H1 (cell line): ENCODE data around the gene PIEZO1.

Experiments used
- CBX8 ChIP-seq: fragments of 300-800, 300-1000 bp; sonication (generic); IDR thresholded peaks from 2 replicates; pipeline ENCODE4 v1.7.1; 2016; ENCODE audit warnings: low read depth, low read length, borderline replicate concordance
- CHD2 ChIP-seq: IDR thresholded peaks from 2 replicates; pipeline ENCODE4 v1.6.1; 2012; ENCODE audit warnings: low read length, improper control_type of control experiment
- CTCF ChIP-seq, 3 experiments: IDR thresholded peaks; 1 replicate in 2 of 3; 2 replicates in 1 of 3; pipeline versions ENCODE4 v1.5.1 to v1.6.1; 2011; ENCODE audit warnings: low read length in 3 of 3, mild to moderate bottlenecking in 3 of 3, inconsistent platforms in 2 of 3, low read depth in 1 of 3, moderate library complexity in 1 of 3; ENCODE audit not compliant: insufficient read depth in 1 of 3; ENCODE audit errors: control extremely low read depth in 1 of 3
- EZH2 ChIP-seq: fragments of 200-600 bp; sonication (generic); IDR thresholded peaks from 2 replicates; pipeline ENCODE4 v1.7.1; 2012; ENCODE audit warnings: low read depth, mild to moderate bottlenecking, moderate library complexity, low read length, inconsistent platforms; ENCODE audit not compliant: severe bottlenecking
- JUN ChIP-seq: IDR thresholded peaks from 2 replicates; pipeline ENCODE4 v1.6.1; 2011; ENCODE audit warnings: low read depth, mild to moderate bottlenecking, improper control_type of control experiment, low read length
- POLR2A ChIP-seq, 2 experiments: IDR thresholded peaks; 1 replicate in 1 of 2; 2 replicates in 1 of 2; pipeline ENCODE4 v1.6.1; 2011; ENCODE audit warnings: low read depth in 2 of 2, low read length in 2 of 2, mild to moderate bottlenecking in 2 of 2; ENCODE audit errors: control extremely low read depth in 1 of 2
- POLR2AphosphoS5 ChIP-seq: IDR thresholded peaks from 2 replicates; pipeline ENCODE4 v1.6.1; 2011; ENCODE audit warnings: low read depth, low read length
- SAP30 ChIP-seq: fragments of 300-600 bp; sonication (generic); IDR thresholded peaks from 2 replicates; pipeline ENCODE4 v1.7.1; 2012; ENCODE audit warnings: low read length, moderate library complexity, mild to moderate bottlenecking, inconsistent platforms; ENCODE audit not compliant: insufficient read depth, insufficient replicate concordance

GRCh38 chr16:88830783-88831182 is 45.8 kb upstream of the PIEZO1 start:
- TF ChIP-seq CTCF (IDR thresholded peaks at IDR 0.05; ENCODE audit: control extremely low read depth in 1 of 3, insufficient read depth in 1 of 3, low read depth in 1 of 3, low read length in 3 of 3), result no peak
- no peak for TF ChIP-seq JUN
- TF ChIP-seq CBX8, result no peak
- no peak for TF ChIP-seq CHD2
- no peak for TF ChIP-seq EZH2
- TF ChIP-seq POLR2AphosphoS5, result no peak
- no peak for TF ChIP-seq POLR2A (IDR thresholded peaks at IDR 0.05; ENCODE audit: control extremely low read depth in 1 of 2, low read depth in 2 of 2, low read length in 2 of 2)
- TF ChIP-seq SAP30, result no peak
